HS-5 (cell line): ENCODE data around the gene ALKBH2.
A peak's percentile ranks its signal among the peaks of the same experiment; 100 is the strongest.

Source experiments
- DNase-seq: peaks from one replicate; pipeline ENCODE4 v3.0.0-alpha.2; 2012; ENCODE audit warnings: low read depth

The ALKBH2 gene

DNA sequence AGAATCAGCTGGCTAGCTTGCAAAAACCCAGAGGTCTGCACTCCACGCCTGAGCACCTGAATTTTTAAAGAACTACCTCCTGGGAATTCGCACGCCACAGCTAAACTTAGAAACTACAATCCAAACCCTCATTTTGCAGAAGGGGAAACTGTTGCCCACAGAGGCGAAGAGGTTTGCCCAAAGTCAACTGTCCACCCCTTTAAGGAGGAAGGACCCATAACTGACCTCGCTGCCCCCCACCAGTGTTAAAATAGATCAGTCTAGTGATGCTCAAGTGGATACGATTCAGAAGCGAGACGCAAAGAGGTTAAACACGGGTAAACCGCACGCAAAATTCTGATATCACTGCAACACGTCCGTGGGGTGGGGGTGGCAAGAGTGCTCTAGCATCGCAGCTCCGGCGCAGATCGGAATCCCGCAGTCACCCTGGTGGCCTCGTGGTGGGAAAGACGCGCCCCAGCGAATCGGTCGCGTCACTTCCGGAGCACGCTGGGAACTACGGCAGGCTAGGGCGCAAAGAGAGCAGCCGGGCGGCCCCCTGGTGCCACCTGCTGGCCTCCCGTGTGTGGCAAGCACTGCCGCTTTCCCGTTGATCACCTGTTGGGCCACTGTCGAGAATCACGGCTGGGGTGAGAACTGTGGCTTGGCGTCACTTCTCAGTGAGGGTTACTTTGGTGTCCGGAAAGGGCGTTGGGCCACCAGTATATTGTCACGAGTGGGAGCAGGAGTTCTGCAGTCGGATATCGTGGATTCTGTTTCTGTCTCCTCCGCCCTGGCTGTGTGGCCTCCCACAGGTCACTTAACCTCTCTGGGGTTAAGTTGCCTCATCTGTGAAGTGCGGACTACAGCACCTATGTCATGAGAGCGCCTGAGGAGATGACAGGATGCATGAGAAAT is at the start of gene ALKBH2:
Gene ALKBH2, minus strand, starts transcription at position 451 of the 897 bp plus-strand sequence. CDS start 686 bp downstream, outside the sequence.
- peak; percentile 72 for DNase-seq

DNA sequence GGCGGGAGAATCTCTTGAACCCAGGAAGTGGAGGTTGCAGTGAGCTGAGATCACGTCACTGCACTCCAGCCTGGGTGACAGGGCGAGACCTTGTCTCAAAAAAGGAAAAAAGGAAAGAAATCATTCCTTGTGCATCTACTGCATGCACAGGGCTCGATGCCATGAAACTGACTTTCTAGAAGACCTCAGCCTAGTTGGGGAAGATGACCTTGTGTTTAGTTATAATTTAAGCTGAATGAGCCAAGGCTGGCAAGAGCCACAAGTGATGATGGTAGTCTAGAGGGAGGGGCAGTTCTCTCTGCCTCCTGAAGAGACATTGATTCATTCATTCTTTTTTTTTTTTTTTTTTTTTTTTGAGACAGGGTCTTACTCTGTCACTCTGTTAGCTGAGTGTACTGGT is 47.3 kb upstream of the ALKBH2 start:
- DNase-seq = no peak

DNA sequence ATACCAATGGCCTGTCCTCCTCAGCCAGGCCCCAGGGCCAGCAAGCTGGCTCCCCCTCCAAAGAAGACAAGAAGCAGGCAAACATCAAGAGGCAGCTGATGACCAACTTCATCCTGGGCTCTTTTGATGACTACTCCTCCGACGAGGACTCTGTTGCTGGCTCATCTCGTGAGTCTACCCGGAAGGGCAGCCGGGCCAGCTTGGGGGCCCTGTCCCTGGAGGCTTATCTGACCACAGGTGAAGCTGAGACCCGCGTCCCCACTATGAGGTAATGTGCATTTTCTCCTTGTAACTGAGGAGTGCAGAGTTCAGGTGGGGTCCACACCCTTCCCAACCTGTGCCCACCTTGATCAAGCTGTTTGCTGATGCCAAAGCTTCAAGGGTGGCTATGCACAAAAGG is 46.5 kb upstream of the ALKBH2 start:
- no peak for DNase-seq

DNA sequence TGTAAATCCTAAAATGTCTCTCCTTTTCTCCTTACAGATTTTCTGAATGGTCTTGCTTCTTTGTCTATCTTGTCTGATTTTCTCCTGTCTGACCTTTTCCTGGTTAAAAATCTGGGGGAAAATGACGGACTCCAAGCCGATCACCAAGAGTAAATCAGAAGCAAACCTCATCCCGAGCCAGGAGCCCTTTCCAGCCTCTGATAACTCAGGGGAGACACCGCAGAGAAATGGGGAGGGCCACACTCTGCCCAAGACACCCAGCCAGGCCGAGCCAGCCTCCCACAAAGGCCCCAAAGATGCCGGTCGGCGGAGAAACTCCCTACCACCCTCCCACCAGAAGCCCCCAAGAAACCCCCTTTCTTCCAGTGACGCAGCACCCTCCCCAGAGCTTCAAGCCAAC is 46.1 kb upstream of the ALKBH2 start:
- no peak for DNase-seq

DNA sequence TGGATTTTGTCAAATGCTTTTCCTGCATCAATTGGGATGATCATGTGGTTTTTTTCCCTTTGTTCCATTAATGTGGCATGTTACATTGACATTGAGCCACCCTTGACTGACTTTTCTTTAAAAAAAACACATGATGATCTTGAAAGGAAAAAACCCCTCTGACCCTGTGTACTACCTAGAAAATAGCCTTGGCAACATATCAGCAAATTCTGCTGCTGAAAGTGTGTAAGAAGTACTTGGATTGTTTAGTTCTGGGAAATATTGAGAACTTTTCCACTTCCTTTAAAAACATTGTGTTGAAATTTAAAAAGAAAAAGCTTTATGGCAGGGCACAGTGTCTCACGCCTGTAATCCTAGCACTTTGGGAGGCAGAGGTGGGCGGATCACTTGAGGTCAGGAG is 43.8 kb upstream of the ALKBH2 start:
- no peak for DNase-seq

DNA sequence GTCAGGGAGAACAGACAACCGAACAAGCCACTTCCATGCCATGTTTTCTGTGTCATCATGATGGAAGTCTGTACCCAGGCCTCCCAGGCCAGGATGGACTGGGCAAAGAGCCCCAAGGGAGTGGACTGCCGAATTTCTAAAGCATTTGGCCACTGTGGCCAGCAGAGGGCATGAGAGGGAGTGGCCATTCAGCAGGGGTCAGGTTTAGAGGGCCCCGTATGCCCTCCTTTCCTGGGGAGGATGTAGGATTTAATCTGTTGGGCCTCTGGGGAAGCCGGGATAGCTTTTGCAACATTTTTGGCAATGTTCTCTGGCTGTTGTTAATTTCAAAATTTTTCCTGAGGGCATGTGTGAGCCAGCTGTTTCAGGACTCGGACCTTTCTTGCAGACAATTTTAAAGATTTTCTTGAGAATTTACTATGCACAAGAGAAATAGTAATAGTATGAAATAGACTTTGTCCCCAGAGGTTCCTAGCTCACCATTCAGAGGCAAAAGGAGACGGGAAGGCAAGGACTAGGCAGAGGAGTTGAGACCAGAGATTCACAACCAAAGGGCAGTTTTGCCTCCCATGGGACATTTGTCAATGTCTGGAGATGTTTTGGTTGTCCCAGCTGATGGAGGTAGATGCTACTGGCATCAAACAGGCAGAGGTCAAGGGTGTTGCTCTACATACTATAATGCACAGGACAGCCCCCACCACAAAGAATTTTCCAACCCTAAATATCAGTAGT is 41.1 kb upstream of the ALKBH2 start:
- no peak for DNase-seq

DNA sequence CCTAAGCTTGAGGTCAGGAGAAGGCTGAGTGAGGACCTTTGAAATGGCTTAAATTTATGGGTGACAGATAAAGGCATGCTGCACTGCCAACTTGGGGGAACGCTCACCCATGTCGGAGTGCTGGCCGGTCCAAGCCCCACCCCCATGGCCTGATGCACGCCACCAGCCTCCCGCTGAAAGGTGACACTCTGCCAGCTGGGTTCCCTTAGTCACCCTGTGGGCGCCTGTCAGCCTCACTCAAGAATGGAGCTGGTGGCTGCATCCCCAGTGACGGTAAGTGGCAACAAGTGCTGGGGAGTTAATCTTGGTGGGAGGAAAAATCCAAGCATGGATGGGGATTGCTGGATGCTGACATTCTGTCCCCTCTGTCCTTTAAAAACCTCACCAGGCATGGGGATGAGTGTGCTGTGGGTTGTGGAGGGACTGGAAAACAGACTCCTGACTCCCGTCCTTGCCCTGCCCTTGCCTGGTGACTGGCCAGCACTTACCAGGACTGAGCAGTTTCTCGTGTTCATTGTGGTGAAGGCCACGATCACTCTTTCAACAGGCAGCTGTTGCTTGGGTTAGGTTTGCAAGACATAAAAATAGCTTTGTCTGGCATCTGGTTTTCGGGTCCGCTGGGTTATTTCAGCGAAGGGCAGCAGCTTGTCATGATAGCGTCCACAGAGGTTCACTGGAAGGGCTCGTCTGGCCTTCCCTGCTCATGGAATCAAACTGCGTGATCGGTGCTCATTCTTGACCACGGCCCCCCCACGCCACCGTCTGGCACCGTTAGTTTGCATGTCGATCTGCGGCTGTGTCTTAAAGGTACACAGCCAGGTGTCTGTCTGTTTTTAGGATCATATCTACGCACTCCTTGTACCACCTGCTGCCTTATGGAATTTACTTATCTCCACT is 38.1 kb upstream of the ALKBH2 start:
- DNase-seq = no peak

DNA sequence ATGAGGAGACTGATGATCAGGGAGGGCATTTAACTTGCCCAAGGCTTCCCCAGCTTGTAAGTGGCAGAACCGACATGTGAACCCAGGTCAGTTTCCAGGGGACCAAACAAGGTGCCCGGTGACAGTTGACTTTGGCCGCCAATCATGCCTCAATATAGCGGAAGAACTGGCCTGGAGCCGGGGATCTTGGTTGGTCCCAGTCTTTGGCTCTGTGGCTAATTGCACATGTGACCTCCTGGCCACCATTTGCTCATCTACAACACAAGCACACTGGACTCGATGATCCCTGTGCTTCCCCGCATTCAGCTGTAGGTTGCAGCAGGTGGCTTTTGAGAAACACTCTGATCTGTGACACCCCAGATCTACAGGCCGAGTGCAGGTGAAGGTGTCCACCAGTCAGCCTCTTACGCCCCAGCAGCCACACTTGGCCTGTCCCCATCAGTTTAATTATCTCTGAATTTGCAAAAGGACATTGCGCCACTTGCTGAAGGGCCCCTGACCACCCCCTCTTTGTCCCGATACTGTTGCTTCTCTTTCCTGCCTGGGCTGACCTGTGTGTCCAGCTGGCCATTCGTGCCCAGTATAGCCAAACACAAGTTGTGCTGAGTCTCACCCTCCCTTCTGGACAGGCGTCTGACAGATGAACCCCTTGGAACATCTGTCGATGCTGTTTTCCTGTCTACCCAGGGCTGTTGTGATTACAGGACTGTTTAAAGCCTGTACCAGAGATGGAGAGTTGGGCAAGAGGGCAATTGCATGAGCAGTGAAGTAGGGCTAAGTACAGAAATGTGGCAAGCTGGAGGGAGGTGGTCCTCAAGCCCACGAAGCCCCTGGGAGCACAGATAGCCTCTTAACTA is 37.3 kb upstream of the ALKBH2 start:
- DNase-seq = no peak

DNA sequence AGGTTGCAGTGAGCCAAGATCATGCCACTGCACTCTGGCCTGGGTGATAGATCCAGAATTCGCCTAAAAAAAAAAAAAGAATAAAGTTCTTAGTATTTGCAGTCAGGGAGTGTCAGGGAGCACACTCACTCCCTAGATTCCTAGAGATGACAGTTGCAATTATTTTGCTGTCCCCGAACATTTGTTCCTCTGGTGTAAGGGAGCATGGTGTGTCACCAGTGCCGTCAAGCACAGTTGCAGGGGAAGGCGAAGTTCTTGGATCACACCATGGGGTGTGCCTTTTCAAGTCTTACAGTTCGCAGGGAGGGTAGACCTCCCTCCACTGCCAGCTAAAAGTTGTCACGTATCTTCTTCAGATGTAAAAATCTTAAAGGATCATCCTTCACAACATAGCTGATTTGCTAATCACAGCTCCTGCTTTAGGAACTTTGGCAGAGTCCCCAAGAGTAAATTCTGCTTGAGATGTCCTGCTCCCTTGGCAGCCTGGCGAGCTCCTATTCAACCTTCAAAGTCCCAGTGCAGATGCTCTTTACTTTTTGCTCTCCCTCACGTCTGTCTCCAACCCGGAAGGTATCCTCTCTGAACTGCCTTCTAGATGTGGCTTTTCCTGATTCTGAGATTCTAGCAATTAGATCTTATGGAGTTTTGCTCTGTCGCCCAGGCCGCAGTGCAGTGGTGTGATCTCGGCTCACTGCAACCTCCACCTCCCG is 34.4 kb upstream of the ALKBH2 start:
- no peak for DNase-seq

DNA sequence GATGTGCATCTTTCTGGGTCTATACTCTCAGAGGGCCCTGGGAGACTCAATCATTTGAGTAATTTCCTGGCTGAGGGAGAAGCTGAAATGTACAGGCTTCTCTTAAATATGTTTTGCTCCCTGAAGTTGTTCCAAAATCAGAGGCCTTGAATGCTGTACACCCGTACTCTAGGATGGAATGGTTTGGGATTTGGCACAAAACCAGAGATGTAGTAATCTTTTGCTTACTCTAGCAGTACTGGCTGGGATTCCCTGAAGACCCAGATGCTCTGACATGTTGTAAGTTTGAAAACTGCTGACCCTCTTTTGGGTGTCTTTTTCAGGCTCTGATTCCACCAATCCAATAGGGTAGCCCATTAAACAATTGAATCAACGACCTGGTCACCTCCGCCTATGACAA is 33.5 kb upstream of the ALKBH2 start:
- DNase-seq = no peak

DNA sequence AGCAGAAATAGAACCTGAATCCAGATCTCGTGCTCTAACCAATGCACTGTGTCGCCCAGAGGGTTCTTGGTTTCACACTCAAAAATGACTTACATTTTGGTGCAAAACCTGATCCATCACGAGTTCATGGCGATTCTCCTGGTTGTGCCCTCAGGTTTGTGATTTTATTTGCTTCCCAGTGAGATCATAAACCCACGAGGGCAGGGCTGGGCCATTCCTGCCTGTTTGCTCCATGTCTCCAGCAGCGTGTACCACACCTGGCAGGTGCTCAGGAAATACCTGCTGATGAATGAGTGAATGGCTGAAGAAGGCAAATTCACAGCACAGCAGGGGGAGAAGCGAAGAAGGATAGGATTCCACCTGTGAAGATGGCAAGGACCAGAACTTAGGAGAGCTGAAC is 32.5 kb upstream of the ALKBH2 start:
- no peak for DNase-seq

DNA sequence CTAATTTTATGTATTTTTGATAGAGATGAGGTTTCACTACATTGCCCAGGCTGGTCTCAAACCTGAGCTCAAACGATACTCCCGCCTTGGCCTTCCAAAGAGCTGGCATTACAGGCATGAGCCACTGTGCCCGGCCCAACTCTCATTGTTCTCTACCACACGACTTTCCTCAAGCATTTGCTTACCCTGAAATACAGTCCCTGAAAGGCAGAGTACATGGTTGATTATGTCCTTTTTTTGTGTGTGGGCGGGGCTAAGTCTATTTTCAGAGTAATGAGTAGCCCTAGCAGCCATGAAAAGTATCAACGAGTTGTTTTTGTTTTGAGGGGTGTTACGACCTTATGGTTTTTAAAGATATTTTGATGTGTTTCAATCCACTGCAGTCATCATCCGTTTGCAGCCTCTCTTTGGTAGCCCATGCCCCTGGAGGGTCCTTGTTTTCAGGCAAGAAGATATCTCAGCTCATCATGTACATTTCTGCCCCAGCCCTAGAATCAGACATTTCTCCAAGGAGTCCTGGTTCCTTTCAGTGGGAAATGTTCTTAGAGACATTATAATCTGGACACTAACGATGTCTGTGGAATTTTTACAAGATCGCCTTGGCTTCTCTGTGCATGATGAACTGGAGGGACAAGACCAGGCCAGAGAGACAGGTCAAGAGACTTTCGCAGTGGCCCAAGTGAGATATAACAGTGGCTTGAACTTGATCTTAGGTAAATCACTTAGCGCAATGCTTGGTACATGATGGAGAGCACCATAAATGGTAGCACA is 31.8 kb upstream of the ALKBH2 start:
- DNase-seq = no peak

DNA sequence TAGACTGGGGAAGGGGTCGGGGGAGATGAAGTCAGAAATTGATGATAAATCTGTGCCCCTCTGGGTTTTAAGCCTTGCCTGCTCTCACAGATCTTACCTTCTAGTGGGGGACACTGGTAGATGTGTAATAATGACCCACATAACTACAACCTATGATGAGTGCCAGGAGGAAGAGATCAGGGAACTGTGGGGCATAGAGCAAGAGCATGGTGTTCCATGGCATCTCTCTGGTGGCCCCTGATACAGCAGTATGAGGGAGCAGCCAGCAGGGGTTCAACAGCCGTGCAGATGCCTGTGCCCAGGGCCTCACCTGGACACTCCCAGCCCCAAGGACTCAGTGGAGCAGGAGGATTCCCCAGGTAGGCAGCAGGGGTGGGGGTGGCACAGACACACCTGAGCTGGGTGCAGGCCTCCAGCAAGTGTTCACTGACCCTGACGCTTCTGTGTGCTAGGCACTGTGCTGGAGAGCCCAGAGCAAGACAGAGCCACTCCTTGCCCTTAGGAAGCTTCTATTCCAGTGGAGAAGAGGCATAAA is 28.1 kb upstream of the ALKBH2 start:
- no peak for DNase-seq

DNA sequence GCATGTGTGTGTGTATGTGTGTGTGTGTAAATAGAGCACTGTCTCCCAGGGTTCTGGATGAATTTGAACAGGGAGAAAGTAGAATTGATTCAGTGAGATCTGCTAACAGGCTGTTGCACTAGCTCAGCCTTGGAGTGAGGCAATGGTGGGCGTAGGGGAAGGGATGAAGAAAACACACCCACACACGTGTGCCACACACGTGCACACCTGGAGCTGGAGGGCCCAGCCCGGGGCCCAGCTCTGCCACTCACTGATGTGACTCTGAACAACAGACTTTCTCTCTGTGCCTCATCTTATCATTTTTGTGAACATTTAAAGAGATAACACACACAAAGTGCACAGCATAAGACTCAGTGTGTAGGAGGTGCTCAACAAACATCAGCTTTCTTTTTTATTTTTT is 27.3 kb upstream of the ALKBH2 start:
- no peak for DNase-seq

DNA sequence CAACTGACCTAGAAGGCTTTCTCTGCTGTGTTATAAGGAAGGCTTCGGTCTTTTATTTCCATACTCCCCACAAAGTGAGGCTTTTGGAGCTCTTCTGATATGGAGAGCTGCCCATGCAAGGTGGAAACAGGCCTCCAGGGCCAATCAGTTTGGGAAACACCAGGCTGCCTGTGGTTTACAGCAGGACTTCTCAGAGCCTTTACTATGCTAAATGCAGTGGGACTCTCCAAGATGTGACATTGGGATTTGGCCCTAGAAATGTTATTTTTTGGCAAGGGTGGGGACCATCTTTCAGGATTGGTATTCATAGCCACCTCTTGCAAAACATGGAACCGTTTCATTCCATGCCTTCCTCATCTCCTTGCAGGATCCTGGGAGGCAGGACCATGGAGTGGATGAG is 26.8 kb upstream of the ALKBH2 start:
- DNase-seq = no peak

DNA sequence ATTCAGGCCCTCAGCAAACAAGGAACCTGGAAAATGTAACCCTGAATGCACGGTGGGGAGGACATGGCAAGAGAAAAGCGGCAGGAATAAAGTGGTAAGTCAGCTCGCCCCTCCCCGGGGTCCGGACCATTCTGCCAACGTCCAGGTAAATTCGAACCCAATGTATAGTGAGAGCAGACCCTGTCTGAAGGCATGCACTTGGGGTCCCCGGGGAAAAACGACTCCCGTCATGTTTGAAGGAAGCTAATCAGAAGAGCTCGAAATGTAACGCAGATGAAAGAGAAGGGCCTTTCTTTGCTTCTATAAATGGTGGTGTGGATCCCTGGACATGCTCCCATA is 23.3 kb upstream of the ALKBH2 start:
- no peak for DNase-seq

DNA sequence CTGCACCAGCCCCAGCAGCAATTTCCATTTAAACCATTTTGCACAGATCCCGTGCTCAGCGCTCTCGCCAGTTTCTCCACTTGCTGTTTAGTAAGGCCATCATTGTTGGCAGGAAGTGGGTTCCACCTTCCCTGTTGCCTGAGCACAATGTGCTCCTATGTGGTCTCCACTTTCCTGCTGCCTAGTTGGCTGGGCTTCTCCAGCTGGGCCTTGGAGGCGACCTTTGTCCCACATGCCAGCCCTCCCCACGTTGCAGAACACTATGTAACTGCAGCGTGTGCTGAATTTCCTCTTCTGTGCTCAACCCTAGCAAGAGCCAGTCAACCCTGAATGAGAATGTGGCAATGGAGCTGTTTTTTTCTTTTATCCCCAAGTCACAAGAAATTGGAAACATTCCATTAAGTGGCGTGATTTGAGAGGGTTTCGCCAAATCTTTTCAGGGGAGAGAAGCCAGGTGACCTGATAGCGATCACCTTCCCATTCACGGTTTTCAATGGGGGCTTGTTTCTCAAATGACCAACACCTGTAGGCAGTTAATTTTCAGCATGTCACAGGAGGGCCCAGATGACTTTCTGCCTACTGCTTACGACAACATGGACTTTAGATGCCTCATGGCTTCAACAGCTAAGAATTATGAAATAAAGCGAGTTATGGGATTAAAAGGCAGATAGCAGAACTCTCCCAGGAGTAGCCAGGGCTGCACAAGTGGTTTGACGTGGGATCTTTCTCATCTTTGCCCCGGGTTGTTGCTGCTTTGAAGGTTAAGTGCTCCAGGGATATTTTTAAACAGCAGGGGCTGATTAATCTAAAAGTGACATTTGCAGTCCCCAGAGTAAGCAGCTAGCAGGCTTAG is 22.7 kb upstream of the ALKBH2 start, which contains the start of gene ACACB:
Gene ACACB, plus strand, starts transcription at position 830 of the 853 bp plus-strand sequence. CDS start 22,819 bp downstream, outside the sequence.
- DNase-seq = no peak

DNA sequence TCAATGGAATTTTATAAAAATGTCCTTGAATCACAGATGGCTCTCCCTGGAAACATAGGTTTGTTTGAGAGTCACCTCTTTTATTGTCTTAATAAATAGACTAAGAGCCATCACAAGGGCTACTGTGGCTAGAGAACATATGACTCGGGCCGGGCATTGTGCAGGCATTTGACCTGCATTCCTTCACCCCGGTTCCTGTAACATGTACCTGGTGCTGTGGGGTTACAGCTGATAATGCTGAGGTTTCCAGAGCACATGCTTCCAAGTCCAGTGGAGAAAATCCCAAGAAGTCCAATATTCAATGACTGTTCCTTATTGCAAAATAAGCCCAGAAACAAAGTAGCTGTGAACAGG is 22.1 kb upstream of the ALKBH2 start:
- no peak for DNase-seq

DNA sequence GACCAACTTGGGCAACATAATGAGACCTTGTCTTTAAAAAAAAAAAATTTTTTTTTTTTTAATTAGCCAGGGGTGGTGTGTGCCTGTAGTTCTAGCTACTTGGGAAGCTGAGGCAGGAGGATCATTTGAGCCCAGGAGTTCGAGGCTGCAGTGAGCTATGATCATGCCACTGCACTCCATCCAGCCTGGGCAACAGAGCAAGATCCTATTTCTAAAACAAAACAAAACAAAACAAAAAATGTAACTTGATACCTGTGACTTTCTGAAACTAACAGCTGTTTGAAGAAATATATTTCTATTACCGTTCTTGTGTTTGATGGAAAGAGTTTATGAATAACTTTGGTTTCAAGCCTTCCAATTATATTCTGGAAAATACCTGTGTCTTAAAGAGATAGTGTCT is 21.4 kb upstream of the ALKBH2 start:
- no peak for DNase-seq
